Karpas-422 (cell line): ENCODE measurements around the gene LOC101059915.

ENCODE experiments used
- DNase-seq: peaks from one replicate; pipeline ENCODE4 v3.0.0-alpha.2; 2015
- H2AFZ ChIP-seq: fragments of 200-600 bp; sonication (generic); 2 replicates; pipeline ENCODE4 v1.6.1; 2014; ENCODE audit warnings: antibody characterized with exemption, low read length, mixed read lengths
- H3K27ac ChIP-seq: fragments of 200-600 bp; sonication (generic); 2 replicates; pipeline ENCODE4 v1.5.1; 2014; ENCODE audit warnings: mild to moderate bottlenecking, low read length, moderate library complexity
- H3K27me3 ChIP-seq: fragments of 200-600 bp; sonication (generic); 2 replicates; pipeline ENCODE4 v1.6.1; 2014; ENCODE audit warnings: low read length, mixed read lengths
- H3K36me3 ChIP-seq: fragments of 200-600 bp; sonication (generic); 2 replicates; pipeline ENCODE4 v1.6.1; 2014; ENCODE audit warnings: low read length, mixed read lengths; ENCODE audit not compliant: insufficient read depth
- H3K4me1 ChIP-seq: fragments of 200-600 bp; sonication (generic); 2 replicates; pipeline ENCODE4 v1.6.1; 2014; ENCODE audit warnings: mild to moderate bottlenecking, low read length, mixed read lengths
- H3K4me2 ChIP-seq: fragments of 200-600 bp; sonication (generic); 2 replicates; pipeline ENCODE4 v1.6.1; 2014; ENCODE audit warnings: low read length, low read depth, mild to moderate bottlenecking; ENCODE audit not compliant: poor library complexity, severe bottlenecking
- H3K4me3 ChIP-seq: fragments of 200-600 bp; sonication (generic); 2 replicates; pipeline ENCODE4 v1.5.1; 2014; ENCODE audit warnings: mild to moderate bottlenecking, antibody characterized with exemption, low read length, mixed read lengths
- H3K79me2 ChIP-seq: fragments of 200-600 bp; sonication (generic); 2 replicates; pipeline ENCODE4 v1.6.1; 2014; ENCODE audit warnings: mild to moderate bottlenecking, low read length, mixed read lengths
- H3K9ac ChIP-seq: fragments of 200-600 bp; sonication (generic); 2 replicates; pipeline ENCODE4 v1.6.0; 2014; ENCODE audit warnings: low read length
- H3K9me2 ChIP-seq: fragments of 200-600 bp; sonication (generic), shearing (Covaris generic); replicated peaks from 2 replicates; pipeline ENCODE4 v1.6.0; 2014; ENCODE audit warnings: mild to moderate bottlenecking, low read length, moderate library complexity; ENCODE audit not compliant: insufficient read depth
- H3K9me3 ChIP-seq: fragments of 300-700, 200-600 bp; sonication (generic); 2 replicates; pipeline ENCODE4 v1.6.1; 2014; ENCODE audit warnings: low read length, mixed read lengths
- H4K20me1 ChIP-seq: fragments of 200-600 bp; sonication (generic); 2 replicates; pipeline ENCODE4 v1.6.1; 2014; ENCODE audit warnings: mild to moderate bottlenecking, antibody characterized with exemption, low read length, low read depth; ENCODE audit not compliant: insufficient read depth

LOC101059915 gene

DNA sequence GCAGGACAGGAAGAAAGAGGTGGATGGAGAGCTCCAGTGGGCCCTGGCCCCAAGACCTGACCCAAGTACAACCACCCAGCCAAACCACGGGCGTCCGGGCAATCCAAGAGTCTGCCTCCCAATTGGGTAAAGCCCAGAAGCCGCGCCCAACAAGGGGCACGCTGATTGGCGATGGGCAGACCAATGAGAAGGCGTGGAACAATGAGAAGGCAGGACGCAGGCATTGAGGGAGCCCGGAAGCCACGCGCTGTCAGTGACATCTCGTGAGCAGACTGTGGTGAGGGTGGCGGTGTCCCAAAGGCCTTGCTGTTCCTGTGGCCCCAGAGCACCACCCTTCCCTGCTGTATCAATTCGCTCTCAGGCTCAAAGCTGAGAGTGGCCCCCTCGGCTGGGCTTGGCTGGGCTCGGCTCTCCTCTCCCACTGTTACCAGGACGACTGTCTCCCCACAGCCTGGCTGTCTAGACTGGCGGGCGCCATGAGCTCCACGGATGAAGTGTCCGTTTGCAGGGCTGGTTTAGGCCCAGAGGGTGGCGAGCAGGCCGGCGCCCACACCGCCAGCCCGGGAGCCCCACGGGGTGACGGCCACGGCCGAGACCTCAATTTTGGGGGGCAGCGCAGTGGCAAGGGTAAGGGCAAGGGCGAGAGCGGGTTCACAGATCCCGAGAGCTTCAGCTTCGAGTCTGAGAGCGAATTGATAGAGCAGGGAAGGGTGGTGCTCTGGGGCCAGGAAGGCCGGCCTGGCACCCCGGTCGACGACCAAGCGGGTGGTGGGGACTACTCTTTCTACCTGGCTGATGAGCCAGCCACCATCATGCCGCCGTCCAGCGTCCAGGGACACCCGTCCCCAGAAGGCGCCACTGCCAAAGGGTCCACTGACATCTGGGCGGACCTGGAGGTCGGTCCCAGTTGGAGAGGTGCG lies at the start of gene LOC101059915:
LOC101059915 (plus strand) TSS at position 219 of the 920 bp plus-strand sequence.
- Histone ChIP-seq H3K36me3 (no peaks in the 10 kb centered on the region), H3K9me2 (no peaks in the 10 kb centered on the region), H3K9me3 (no peaks in the 10 kb centered on the region), H3K4me2 (no peak within 1 kb of the TSS), H3K4me3 (no peak within 1 kb of the TSS), H3K4me1 (no peaks in the 10 kb centered on the region), H4K20me1 (no peaks in the 10 kb centered on the region), H3K79me2 (no peaks in the 10 kb centered on the region), H3K9ac (no peak within 1 kb of the TSS), H3K27me3 (no peaks in the 10 kb centered on the region), H2AFZ (no peak within 1 kb of the TSS), H3K27ac (no peak within 1 kb of the TSS)
- DNase-seq, result no peak

- H3K4me3 ChIP-seq, result no peak overlapping the region
- no peaks in the 10 kb centered on the region for H4K20me1 ChIP-seq
- no peaks in the 10 kb centered on the region for H3K9me3 ChIP-seq
- H2AFZ ChIP-seq, result no peak overlapping the region
- H3K9me2 ChIP-seq, result no peaks in the 10 kb centered on the region
- H3K4me1 ChIP-seq, result 0 out of 2 replicates have a peak, but pooled peaks cover 5% of the 10 kb centered on the region
- H3K27me3 ChIP-seq, result no peaks in the 10 kb centered on the region
- no peaks in the 10 kb centered on the region for H3K79me2 ChIP-seq
- no peak overlapping the region for H3K9ac ChIP-seq
- no peak overlapping the region for H3K4me2 ChIP-seq
- no peak for DNase-seq
- no peak overlapping the region for H3K27ac ChIP-seq
- no peaks in the 10 kb centered on the region; the same call in 1 of the 2 replicates for H3K36me3 ChIP-seq
Measured at GRCh38 chrX:71617742-71618141, 49.6 kb upstream of the LOC101059915 start.

- H3K9me2 ChIP-seq, result no peaks in the 10 kb centered on the region
- H3K79me2 ChIP-seq, result no peaks in the 10 kb centered on the region
- no peak within 1 kb of the TSS for H3K4me2 ChIP-seq
- H3K9ac ChIP-seq, result no peak within 1 kb of the TSS
- H3K4me3 ChIP-seq, result no peak within 1 kb of the TSS
- H4K20me1 ChIP-seq, result no peaks in the 10 kb centered on the region
- H3K27me3 ChIP-seq, result no peaks in the 10 kb centered on the region
- H3K9me3 ChIP-seq, result no peaks in the 10 kb centered on the region
- no peak within 1 kb of the TSS for H2AFZ ChIP-seq
- no peaks in the 10 kb centered on the region; the same call in 1 of the 2 replicates for H3K36me3 ChIP-seq
- no peak for DNase-seq
- H3K4me1 ChIP-seq, result 0 out of 2 replicates have a peak, but pooled peaks cover 7% of the 10 kb centered on the region
- H3K27ac ChIP-seq, result no peak within 1 kb of the TSS
Measured at GRCh38 chrX:71618303-71618721, 49.0 kb upstream of the LOC101059915 start, which contains the start of gene CXCR3. Gene CXCR3, minus strand, starts transcription at chrX:71618511. Its CDS starts 62 bp downstream, at chrX:71618449.

GRCh38 chrX:71618787-71619186 lies 48.6 kb upstream of the LOC101059915 start:
- Histone ChIP-seq H3K9ac (no peak overlapping the region), H3K27ac (no peak overlapping the region), H3K4me2 (no peak overlapping the region), H3K4me1 (0 out of 2 replicates have a peak, but pooled peaks cover 7% of the 10 kb centered on the region), H3K27me3 (no peaks in the 10 kb centered on the region), H3K79me2 (no peaks in the 10 kb centered on the region), H4K20me1 (no peaks in the 10 kb centered on the region), H3K4me3 (no peak overlapping the region), H2AFZ (no peak overlapping the region), H3K9me3 (no peaks in the 10 kb centered on the region), H3K36me3 (no peaks in the 10 kb centered on the region; the same call in 1 of the 2 replicates), H3K9me2 (no peaks in the 10 kb centered on the region)
- no peak for DNase-seq

GRCh38 chrX:71619193-71619592 lies 48.2 kb upstream of the LOC101059915 start:
- H3K4me1 ChIP-seq, result 0 out of 2 replicates have a peak, but pooled peaks cover 7% of the 10 kb centered on the region
- H3K9me3 ChIP-seq, result no peaks in the 10 kb centered on the region
- H3K4me2 ChIP-seq, result no peak overlapping the region
- no peaks in the 10 kb centered on the region for H4K20me1 ChIP-seq
- no peak overlapping the region for H3K27ac ChIP-seq
- no peaks in the 10 kb centered on the region; the same call in 1 of the 2 replicates for H3K36me3 ChIP-seq
- H3K27me3 ChIP-seq, result no peaks in the 10 kb centered on the region
- H3K9me2 ChIP-seq, result no peaks in the 10 kb centered on the region
- no peak for DNase-seq
- no peak overlapping the region for H3K4me3 ChIP-seq
- no peak overlapping the region for H3K9ac ChIP-seq
- H2AFZ ChIP-seq, result no peak overlapping the region
- no peaks in the 10 kb centered on the region for H3K79me2 ChIP-seq

- no peaks in the 10 kb centered on the region for H3K9me2 ChIP-seq
- H3K9me3 ChIP-seq, result no peaks in the 10 kb centered on the region
- no peak overlapping the region for H3K27ac ChIP-seq
- no peaks in the 10 kb centered on the region for H4K20me1 ChIP-seq
- 0 out of 2 replicates have a peak, but pooled peaks cover 7% of the 10 kb centered on the region for H3K4me1 ChIP-seq
- H3K27me3 ChIP-seq, result no peaks in the 10 kb centered on the region
- no peak overlapping the region for H2AFZ ChIP-seq
- H3K4me3 ChIP-seq, result no peak overlapping the region
- H3K36me3 ChIP-seq, result no peaks in the 10 kb centered on the region; the same call in 1 of the 2 replicates
- DNase-seq, result no peak
- H3K9ac ChIP-seq, result no peak overlapping the region
- no peaks in the 10 kb centered on the region for H3K79me2 ChIP-seq
- H3K4me2 ChIP-seq, result no peak overlapping the region
Measured at GRCh38 chrX:71619986-71620385, 47.4 kb upstream of the LOC101059915 start.

DNA sequence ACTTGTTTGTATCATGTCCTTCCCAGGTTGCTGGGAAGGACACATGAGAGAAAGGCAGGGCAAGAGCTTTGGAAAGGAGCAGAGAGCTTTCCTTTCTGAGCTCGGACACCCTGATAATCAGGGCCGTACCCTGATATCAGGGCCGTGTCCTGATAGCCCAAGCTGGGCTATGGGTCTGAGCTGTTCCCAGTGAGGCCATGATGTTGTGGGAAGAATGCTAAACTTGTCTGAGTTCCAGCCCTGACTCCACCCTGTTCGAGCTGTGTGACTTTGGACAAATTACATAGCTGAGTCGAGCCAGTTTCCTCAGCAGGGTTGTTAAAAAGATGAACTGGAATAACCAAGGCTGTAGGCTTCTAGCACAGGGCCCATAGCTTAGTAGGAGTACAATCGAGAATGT lies 45.7 kb upstream of the LOC101059915 start:
- Histone ChIP-seq H3K4me2 (no peak overlapping the region), H3K9me2 (no peaks in the 10 kb centered on the region), H3K27me3 (no peaks in the 10 kb centered on the region), H3K27ac (no peak overlapping the region), H3K36me3 (no peaks in the 10 kb centered on the region), H3K9me3 (no peaks in the 10 kb centered on the region), H3K9ac (no peak overlapping the region), H3K4me3 (no peak overlapping the region), H4K20me1 (no peaks in the 10 kb centered on the region), H2AFZ (no peak overlapping the region), H3K79me2 (no peaks in the 10 kb centered on the region), H3K4me1 (0 out of 2 replicates have a peak, but pooled peaks cover 7% of the 10 kb centered on the region)
- DNase-seq, result no peak

- no peak for DNase-seq
- Histone ChIP-seq H3K4me2 (no peak overlapping the region), H4K20me1 (no peaks in the 10 kb centered on the region), H3K9me2 (no peaks in the 10 kb centered on the region), H2AFZ (no peak overlapping the region), H3K4me3 (no peak overlapping the region), H3K27me3 (no peaks in the 10 kb centered on the region), H3K79me2 (no peaks in the 10 kb centered on the region), H3K9ac (no peak overlapping the region), H3K9me3 (no peaks in the 10 kb centered on the region), H3K27ac (no peak overlapping the region), H3K4me1 (0 out of 2 replicates have a peak, but pooled peaks cover 7% of the 10 kb centered on the region), H3K36me3 (no peaks in the 10 kb centered on the region)
Measured at GRCh38 chrX:71622032-71622575, 45.2 kb upstream of the LOC101059915 start.
